CD4-positive, alpha-beta T cell treated with Interferon gamma for 1 hour (primary cell): ENCODE data around the gene PIWIL1.

Source experiments
- DNase-seq: peaks from one replicate; pipeline ENCODE4 v3.0.0-alpha.2; 2020

Gene PIWIL1

DNA sequence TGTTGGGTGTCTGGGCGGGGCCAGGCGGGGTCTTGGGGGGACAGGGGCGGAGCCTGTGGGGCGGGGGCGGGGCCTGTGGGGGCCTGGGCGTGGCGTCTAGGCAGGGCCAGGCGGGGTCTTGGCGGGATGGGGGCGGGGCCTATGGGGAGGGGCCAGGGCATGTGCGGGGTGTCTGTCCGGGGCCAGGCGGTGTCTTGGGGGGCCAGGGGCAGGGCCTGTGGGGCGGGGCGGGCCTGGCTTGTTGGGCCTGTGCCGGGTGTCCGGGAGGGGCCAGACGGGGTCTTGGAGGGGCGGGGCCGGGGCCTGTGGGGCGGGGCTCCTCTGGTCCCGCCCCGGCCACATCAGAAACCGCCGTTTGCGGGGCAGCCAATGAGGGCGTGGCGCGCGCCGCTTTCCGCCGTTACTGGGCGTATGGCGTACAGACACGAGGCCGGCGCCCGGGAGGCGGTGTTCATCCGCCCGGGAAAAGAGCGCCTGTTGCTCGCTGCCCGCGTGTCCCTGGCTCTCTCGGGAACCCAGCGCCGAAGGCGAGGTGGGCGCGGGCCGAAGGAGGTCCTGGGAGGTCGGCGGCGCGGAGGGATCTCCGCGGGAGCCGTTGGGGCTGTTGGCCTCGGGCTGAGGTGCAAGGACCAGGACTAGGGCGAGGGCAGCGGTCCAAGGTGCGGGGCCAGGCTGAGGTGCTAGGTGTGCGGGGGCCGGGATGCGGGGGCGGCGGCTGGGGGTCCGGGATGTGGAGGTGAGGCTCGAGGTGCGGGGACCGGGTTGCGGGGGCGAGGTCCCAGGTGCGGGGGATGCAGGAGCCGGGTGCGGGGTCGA lies at the start of gene PIWIL1:
Gene PIWIL1 (plus strand): TSS at position 400 of the 816 bp plus-strand sequence. CDS start 4,705 bp downstream, outside the sequence.
- no peak for DNase-seq

DNA sequence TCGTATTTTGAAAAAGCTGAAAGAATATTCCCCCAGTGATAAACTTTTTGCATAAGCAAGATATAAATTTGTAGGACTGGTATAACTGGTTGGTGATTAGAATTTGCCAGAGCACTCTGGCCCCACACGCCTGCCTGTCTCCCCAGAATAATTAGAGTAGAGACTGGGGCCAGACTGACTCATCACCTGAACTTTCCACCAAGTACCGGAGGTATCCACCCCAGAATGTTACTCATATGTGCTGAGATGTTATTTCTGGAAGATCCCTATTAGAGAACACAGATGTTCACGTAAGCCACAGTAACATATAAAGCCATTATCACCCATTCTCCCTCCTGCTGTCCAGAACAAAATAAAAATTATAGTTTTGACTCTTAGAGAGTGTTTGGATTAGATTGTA lies 49.5 kb upstream of the PIWIL1 start:
- no peak for DNase-seq

DNA sequence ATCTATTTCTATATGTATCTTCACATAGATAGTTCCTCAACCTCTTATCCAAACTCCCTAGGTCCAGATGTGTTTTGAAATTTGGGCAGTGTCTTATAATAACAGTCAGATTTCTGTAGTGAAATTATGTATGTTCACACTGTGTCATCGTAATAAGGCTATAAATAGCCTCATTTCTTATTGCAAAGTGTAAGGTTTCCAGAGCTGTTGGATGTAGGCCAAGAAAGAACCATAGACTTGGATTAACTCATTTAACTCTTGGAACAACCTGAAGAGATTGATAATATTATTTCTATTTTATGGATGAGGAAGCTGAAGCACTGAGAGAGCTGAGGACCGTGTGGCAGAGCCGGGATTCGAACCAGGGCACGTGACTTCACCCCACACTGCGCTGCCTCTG lies 49.0 kb upstream of the PIWIL1 start:
- no peak for DNase-seq

DNA sequence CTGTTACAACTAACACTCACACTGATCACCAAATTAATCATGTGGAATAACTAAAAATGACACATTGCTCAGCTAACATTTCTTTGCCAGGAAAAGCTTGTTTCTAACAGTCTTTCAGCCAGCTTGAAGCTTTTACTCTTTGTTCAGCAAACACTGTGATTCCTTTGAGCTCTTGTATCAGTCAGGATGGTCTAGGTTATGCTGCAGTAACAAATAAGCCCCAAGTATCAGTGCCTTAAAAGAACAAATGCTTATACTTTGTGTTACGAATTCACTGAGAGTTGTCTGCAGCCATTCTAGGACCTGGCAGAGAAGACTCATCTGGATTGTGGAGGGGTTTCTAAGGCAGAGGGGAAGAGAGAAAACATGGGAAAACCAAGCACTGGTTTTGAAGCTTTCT lies 47.6 kb upstream of the PIWIL1 start:
- no peak for DNase-seq

DNA sequence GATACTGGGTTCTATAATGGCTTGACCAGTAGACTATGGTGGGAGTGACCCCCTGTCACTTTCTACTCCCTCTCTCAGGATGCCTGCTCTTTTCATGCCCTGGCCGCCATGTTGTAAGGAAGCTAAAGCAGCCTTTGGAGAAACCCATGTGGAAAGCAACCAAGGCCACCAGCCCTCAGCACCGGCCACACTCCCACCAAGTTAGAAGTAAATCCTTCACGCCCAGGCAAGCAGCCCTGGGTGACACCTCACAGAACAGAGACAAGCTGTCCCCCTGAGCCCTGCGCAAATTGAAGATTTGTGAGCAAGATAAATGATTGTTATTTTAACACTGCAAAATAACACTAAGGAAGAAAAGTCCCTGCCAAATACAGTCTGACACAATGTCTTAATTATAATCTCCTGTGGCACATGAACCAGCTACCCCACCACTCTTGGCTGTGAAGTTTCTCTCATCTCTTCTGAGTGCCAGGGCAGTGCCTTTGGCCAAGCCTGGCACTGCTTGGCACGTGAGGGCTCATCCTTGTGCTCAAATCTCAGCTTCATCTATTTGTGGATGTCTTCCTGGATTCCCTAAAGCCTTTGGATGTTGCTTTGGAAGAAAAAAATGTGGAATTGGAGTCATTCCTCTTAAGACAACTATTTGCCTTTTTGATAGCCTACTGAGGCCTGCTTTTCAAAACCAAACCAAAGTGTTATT lies 39.2 kb upstream of the PIWIL1 start:
- no peak for DNase-seq

DNA sequence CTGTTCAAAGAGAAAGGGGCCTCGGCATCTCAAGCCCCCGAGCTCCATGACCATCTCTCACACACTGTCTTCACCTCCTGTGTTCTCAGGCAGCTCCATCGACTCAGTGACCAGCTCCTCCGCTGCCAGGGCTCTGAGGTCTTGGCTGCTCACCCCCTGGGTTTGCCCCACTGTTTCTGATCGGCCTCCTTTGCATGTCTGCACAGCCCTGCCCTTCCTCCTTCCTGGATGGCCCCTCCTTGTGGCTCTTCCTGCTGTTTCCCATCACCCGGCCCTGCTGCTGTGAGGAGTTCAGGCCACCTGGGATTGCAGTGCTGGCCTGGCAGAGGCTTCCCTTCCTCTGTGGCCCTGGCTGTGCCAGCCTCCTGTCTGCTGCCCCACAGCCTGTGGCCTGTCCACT lies 38.1 kb upstream of the PIWIL1 start:
- DNase-seq = no peak

DNA sequence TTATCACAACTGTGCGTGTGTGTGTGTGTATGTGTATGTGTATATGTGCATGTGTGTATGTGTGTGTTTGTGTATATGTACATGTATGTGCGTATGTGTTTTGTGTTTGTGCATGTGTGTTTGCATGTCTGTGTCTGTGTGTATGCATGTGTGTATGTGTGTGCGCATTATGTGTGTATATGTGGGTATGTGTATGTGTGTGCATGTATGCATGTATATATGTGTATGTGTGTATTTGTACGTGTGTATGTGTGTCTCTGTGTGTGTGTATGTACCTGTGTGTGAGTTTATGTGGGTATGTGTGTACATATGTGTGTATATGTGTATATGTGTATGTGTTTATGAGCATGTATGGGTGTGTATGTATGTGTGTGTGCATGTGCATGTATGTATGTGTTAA lies 37.6 kb upstream of the PIWIL1 start:
- DNase-seq = no peak

DNA sequence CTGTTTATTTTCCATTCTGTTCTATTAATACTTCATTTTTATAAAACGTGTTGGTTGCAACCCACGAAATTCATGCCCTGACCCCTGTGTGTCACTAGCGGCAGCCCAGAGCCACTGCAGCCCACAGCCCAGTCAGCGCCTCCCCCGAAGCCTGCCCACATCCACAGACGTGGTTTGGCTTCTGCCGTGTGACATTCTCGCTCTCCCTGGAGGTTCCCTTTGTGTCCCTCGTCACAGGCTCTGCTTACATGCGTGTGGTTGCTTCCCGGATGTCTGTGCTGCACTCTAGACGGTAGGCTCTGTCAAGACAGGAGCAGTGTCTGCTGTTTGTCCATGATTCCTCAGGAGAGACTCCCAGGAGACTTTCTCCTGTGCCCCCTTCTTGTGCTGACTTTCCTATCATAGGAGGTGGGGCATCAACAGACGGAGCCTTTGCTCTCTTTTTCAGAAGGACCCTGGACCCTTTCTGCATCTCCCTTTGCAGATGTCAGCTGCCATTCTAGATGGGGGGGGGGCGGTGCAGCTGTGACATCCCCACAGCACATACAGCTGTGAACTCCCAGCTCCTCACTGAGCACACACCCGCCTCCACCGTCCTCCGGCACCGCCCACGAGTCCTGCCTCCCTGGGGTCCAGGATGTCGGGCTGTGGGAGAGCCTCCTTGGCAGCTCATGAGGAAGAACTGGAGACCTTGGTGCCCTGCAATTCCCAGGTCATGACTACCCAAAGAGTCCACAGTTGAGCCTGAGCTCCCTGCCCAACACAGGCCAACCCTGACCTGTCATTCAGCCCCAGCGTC lies 36.8 kb upstream of the PIWIL1 start:
- no peak for DNase-seq

DNA sequence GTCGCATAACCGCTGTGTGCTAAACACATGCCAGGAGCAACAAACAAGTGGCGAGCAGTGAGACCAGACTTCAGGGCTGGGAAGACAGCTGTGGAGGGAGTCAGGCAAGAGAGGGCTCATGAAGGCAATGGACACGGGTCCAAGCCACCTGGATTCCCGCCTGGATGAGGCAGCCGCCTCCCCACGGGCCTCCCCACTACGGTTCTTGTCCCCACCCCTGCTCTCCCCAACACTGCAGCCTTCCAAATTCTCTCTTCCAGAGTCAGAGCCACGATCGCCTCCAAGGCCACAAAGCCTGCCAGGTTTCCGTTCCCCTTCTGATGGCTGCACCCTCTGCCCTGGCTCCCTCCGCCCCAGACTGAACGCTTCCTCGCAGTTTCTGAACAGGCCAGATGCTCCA lies 36.1 kb upstream of the PIWIL1 start:
- no peak for DNase-seq

DNA sequence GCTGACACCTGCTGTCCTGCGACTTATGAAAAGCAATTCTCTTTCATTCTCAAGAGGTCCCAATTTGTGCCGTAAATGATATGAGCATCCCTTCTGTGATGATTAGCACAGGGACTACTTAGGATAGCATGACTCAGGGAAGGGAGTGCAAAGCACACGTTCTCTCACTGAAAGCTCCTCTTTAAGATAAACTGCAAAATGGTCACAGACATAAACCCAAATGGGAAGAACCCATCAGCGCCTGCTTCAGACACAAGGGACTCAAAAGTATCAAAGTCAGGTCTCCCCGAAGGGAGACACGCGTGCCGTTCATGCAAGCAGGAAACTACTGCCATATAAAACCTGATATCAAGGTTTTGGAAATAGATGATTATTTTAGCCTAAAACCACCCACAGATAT lies 33.9 kb upstream of the PIWIL1 start:
- DNase-seq = no peak

DNA sequence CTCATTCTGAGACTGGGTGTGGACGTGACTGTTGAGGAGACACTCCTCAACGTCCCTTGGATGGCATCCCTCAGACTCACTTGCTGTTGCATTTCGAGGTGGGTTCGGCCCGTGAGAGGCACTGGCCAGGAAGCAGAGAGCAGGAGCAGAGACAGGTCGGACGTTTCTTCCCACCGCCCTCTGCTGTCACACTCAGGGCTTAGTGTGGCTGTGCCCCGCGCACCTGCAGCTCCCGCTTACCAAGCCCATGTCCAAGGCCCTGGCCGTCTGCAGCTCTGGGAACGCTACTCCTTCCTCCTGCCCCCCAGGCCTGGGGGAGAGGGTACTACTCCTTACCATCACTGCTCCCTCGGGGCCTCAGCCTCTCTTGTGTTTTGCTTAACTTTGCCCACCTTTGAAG lies 29.8 kb upstream of the PIWIL1 start:
- DNase-seq = no peak

DNA sequence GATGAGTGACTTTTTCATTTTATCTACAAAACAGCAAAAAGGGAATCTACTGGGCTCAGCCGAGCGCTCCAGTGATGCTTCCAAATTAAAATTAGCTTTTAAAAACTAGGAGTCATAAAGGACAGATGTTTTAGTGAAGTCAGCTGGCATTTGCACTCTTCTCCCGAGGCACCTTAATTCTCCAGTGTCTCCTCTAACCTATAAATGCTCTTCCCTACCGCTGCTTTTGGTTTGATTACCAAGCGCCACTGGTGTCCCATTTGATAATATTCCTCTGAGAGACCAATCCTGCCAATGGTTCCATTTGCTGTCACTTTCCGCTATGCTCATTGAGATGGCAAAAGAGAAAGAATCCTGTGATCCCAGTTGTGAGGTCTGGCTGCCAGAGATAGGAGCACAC lies 29.3 kb upstream of the PIWIL1 start:
- no peak for DNase-seq

DNA sequence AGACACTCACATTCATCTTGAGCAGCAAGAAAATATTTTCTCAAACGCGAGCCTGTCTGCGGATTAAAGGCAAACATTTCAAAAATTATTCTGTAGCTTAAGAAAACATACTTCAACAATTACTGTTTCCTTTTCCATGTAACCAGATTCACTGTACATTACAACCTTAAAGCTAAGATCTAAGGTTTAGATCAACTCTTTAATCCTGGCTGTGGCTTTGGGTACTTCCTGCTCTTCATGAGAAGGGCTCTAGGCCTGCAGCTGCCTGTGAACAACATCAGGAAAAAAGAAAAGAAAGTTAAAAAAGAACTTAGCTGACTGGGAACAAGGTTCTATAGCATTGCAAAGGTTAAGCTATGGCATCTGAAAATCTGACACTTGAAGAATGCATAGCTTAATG lies 21.4 kb upstream of the PIWIL1 start:
- DNase-seq = no peak

DNA sequence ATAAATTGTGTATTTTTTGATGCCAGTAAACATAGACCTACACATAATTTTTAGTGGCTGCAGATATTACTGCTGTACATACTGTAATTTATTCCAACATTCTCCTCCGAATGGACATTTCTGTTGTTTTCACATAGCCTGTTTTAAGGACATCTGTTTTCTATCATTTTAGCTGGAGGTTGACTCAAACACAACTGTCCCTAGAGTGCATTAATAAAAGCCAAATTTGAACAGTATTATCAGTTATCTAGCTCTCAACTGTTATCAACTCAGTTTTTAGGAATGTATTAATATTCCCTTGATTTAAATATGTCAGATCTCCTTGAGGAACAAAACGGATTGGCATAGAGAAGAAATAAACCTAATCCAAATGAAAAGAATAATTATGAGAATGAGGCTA lies 17.2 kb upstream of the PIWIL1 start:
- no peak for DNase-seq

DNA sequence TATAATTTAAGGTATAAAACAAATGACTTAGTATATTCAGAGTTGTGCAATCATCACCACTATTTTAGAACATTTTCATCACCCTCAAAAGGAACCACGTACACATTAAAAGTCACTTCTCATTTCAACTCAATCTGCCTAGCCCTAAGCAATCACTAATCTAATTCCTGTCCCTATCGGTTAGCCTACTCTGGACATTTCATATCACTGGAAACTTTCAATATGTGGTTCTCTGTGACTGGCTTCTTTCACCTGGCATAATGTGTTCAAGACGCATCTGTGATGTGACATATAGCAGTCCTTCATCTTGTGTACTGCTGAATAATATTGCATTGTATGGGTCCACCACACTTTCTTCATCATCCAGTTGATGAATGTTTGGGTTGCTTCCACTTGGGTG lies 15.4 kb upstream of the PIWIL1 start:
- no peak for DNase-seq

DNA sequence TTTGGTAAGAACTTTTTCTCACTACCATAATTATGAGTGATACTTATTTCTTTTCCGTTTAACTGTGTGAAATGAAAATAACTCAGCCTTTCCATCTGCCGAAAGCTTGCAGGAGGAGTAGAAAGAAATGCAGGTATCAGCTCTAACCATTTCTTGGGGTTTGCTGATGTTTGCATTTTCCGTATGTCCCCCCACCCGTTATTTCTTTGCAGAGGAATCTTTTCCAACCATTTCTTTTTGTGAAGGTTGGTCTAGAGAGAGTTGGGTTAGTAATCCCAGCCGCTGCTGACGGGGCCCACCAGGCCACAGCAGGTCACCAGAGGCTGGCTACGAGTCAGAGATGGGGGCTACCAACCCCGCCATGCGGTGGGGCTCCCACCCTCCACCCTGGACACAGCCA lies 7.0 kb upstream of the PIWIL1 start:
- DNase-seq = no peak

DNA sequence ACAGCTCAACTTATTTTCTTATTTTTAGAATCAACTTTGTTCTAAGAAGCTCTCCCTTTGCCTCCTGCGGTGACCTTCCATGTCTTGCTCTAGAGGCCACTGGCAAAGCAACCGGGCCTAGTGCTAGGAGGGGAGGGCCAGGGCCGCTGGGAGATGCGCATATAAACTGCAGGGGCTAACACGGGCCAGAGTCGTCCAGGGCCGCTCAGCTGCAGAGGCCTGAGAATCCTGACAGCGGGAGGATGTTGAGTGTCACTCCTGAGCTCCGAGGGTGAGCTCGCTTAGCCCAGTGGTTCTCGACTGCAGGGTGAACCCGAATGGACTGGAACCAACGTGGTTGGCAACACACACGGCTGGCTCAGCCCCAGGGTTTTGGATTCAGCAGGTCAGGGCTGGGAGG lies 6.5 kb upstream of the PIWIL1 start:
- DNase-seq = no peak

DNA sequence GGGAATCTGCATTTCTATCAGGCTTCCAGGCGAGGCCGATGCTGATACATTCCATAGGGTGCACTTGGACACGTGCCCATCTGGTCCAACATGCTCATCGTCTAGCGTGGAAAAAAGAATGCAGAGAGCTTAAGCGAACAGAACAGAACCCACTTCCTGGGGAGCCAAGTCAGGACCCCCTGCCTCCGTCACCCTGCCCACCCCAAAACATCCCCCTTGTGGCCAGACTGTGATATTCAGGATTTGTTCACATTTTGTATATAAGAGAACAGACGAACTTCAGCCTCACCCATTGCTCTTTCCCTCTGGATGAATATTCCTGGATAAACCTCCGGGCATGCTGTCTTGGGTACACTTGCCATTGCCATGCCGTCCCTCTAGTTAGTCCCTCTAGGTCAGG lies 4.3 kb upstream of the PIWIL1 start:
- no peak for DNase-seq

DNA sequence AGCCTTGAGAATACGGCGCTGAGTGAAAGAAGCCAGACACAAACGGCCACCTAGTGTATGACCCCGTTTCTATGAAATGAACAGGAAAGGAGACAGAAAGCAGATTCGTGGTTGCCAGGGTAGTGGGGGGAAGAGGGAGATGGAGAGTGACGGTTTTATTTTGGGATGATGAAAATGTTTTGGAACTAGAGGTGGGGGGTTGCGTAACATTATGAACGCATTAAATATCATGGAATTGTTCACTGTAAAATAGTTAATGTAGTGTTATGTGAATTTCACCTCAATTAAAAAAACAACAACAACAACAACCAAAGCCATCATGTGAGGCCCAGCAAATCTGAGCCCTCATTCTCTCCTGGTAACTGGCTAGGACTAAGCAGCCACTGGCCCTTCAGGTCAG lies 3.3 kb upstream of the PIWIL1 start:
- no peak for DNase-seq

DNA sequence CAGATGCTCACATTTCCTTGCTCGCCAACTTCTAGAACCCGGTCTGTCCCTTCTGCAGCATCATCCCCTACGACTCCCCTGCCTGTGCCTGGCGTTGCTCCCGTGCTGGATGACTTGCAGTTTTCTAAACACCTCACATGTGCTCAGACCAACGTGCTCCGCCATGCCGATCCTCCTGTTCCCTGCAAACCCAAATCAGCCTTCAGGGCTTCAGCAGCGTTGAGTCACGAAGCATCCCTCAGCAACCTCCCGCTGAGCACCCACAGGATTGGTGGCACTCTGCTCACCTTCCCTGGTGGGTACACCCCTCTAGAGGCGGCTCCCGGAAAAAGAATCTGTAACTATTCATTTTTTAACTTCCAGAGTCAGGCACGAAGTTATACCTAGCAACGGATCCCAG lies 2.8 kb upstream of the PIWIL1 start:
- no peak for DNase-seq

DNA sequence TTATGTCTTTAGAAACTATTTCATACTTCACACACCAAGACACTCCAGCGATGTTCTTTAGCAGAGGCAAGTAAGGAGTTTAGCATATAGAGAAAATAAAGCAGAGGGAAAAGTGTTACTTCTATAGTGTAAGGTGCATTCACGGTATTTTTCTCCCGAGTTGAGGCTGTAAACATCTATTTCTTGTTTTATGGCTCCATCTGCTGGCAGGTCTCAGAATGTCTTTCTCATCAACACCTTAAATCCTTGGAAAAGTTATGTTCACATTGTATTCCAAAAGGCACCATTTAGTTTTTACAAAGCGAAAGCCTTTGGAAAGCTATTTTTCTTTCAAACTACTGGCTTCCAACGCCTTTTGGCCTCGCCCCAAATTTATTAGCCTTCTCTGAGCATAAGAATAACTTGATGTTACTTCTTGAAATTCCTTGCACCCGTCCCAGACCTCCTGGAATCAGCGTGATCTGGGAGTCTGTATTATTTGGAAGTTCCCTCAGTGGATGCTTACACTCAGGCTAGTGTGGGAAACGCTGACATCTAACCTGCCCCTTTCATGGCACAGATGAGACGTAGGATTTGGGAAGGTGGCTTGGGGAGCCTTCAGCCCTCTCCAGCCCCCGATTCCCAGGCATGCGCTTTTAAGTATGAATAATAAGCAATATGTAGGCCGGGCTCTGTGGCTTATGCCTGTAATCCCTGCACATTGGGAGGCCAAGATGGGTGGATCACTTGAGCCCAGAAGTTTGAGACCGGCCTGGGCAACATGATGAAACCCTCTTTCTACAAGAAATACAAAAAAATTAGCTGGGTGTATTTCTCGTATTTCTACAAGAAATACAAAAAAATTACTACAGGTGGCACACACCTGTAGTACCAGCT lies 1.9 kb upstream of the PIWIL1 start:
- no peak for DNase-seq

DNA sequence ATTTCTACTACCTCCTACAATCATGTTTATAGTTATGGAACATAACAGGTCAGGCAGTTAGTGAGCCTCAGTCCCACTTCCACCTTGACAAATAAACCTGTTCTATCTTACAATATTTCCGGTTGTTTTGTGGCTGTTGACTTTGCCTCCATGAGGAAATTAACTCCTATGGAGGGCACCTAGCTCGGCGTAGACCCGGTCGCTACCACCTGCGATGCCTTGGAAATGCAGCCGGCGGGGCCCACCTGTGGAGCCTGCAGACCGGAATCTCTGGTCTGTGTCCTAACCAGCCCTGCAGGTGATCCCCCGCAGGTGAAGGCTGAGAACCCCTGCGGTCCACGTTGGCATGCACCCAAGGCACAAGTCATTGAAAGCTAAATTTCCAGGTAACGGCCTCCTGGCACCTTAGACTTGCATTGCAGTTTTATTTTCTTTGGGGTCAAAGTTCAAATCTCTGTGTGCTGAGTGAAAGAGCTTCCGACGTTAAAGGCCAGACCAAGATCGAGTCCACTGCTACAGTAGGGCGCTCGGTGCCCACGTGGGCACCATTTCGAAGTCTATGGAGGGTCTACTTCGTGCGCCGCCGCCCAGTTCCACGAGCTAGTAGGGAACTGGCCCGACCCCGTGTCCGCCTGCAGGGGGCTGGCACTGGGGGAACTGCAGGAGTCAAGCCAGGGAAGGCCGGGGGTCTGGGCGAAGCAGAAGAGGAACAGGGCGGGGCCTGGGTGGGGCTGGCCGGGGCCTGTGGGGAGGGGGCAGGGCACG lies 782 bp upstream of the PIWIL1 start:
- no peak for DNase-seq
